Measurements from ENCODE around the gene GNAI1. TPM values are rescaled to one million over a fixed set of nuclear protein-coding genes. Genes with fewer than 3 reads are reported as not detected.

The GNAI1 gene
- total RNA-seq, 1 donor from 2014 or later, result 50.6 TPM

DNA sequence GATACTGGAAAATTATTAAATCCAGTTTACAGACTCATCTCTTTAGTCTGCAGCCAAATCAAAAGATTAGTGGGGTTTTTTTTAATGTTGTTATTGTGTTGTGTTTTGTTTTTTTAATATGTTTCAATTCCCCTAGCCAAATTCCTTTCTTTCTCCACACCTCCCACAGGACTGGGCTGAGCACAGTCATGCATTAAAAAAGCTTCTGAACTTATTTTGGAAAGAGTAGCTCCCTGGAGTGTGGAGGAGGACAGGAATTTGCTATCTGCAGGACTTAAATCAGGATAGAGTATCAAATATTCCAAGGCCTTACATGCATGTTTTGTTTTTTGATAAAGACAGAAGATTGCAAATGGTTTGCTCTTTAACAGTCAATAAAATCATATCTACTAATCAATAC lies 90.7 kb downstream of the GNAI1 start:
- H3K9me3 ChIP-seq, result no peaks in the 10 kb centered on the region

DNA sequence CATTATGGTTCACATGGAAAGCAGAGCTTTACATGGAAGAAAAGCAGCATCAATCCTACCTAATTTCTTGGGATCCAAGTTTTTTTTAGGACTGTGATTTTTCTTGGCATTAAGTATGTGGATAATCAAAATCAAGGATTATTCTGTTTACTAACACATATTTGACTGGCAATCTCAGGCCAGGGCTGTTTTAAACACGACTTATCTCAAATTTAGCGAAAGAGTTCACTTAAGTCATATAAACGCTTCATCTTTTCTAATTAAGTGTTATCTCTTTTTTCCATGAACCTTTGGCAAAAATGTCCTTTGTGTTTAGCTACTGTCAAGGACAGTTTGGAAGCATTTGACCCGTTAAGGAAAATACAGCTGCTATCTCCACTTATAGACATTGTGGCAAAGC lies 92.0 kb downstream of the GNAI1 start:
- Histone ChIP-seq H3K4me1 (peaks cover 4% of the 10 kb centered on the region), H3K4me3 (no peak overlapping the region), H3K9me3 (no peaks in the 10 kb centered on the region), H3K36me3 (no peaks in the 10 kb centered on the region), H3K27ac (no peak overlapping the region), H3K27me3 (no peaks in the 10 kb centered on the region)
- intact Hi-C loops (cut with DNase I), result no loop called here
- TF ChIP-seq POLR2AphosphoS5 (IDR thresholded peaks at IDR 0.05; ENCODE audit: insufficient read depth in 1 of 2, low read depth in 1 of 2) (no peak), CTCF (IDR thresholded peaks at IDR 0.05) (no peak), POLR2A (IDR thresholded peaks at IDR 0.05) (no peak)
- DNase-seq (ENCODE audit: extremely low spot score in 2 of 2), result no peak

More for the DNA sequence above, 90.7 kb downstream of the GNAI1 start:
- Histone ChIP-seq H3K27me3 (no peaks in the 10 kb centered on the region), H3K4me1 (peaks cover 4% of the 10 kb centered on the region), H3K36me3 (no peaks in the 10 kb centered on the region), H3K27ac (no peak overlapping the region), H3K4me3 (no peak overlapping the region)
- intact Hi-C loops (cut with DNase I), result no loop called here
- TF ChIP-seq POLR2A (IDR thresholded peaks at IDR 0.05) (no peak), CTCF (IDR thresholded peaks at IDR 0.05) (no peak)
- no peak for DNase-seq (ENCODE audit: extremely low spot score in 2 of 2)

DNA sequence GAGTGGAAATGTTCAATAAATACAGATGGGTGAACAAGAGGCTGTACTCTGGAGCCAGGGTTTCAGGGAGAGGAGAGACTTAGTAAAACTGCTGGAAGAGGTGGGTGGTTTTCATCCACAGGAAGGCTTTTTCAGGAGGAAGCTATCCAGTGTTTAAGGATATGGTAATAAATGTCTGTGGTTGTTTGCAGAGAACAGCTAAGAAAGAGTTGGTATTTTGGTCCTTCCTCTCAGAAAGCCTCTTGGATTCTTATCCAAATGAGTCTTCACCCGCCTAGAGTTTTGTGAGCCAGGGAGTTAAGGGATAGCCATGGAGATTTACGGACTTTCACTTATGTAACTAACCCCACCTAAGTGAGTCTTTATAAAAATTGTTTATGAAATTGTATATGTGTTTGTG lies 95.7 kb downstream of the GNAI1 start:
- Histone ChIP-seq H3K27me3 (no peaks in the 10 kb centered on the region), H3K27ac (no peak overlapping the region), H3K36me3 (no peaks in the 10 kb centered on the region), H3K4me1 (peaks cover 1% of the 10 kb centered on the region), H3K4me3 (no peak overlapping the region), H3K9me3 (no peaks in the 10 kb centered on the region)
- intact Hi-C loops (cut with DNase I), result no loop called here
- no peak for DNase-seq (ENCODE audit: extremely low spot score in 2 of 2)
- TF ChIP-seq POLR2AphosphoS5 (IDR thresholded peaks at IDR 0.05; ENCODE audit: insufficient read depth in 1 of 2, low read depth in 1 of 2) (no peak), CTCF (IDR thresholded peaks at IDR 0.05) (no peak), POLR2A (IDR thresholded peaks at IDR 0.05) (no peak)

DNA sequence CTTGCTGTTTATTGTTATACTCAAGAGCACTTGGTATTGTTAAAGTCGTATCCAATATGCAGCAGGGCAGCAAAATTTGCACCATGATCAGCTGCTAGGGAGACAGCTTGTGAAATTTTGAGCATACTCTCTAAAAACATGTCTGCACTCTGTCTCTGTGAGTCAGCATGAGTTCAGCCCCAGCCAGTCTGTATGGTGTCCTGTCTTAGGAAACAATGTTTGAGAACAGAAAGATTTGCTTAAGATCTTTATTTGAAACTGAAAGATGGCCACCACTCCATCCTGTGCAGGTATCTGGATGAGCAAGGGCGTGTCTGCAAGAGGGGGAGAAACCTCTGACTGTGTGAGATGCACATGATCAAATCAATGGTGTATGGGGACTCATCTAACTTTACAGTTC lies 97.1 kb downstream of the GNAI1 start:
- Histone ChIP-seq H3K36me3 (no peaks in the 10 kb centered on the region), H3K27ac (no peak overlapping the region), H3K27me3 (no peaks in the 10 kb centered on the region), H3K4me3 (no peak overlapping the region), H3K4me1 (no peaks in the 10 kb centered on the region), H3K9me3 (no peaks in the 10 kb centered on the region)
- no peak for TF ChIP-seq CTCF (IDR thresholded peaks at IDR 0.05)
- no peak for TF ChIP-seq POLR2A (IDR thresholded peaks at IDR 0.05)
- no peak for TF ChIP-seq POLR2AphosphoS5 (IDR thresholded peaks at IDR 0.05; ENCODE audit: insufficient read depth in 1 of 2, low read depth in 1 of 2)
- intact Hi-C loops (cut with DNase I), result no loop called here
- no peak for DNase-seq (ENCODE audit: extremely low spot score in 2 of 2)

- intact Hi-C loops (cut with DNase I), result no loop called here
- no peak overlapping the region for H3K4me3 ChIP-seq
- no peaks in the 10 kb centered on the region for H3K27me3 ChIP-seq
- no peak for DNase-seq (ENCODE audit: extremely low spot score in 2 of 2)
- TF ChIP-seq CTCF (IDR thresholded peaks at IDR 0.05) (no peak), POLR2AphosphoS5 (IDR thresholded peaks at IDR 0.05; ENCODE audit: insufficient read depth in 1 of 2, low read depth in 1 of 2) (no peak), POLR2A (IDR thresholded peaks at IDR 0.05) (no peak)
- H3K4me1 ChIP-seq, result no peaks in the 10 kb centered on the region
- no peaks in the 10 kb centered on the region for H3K36me3 ChIP-seq
- no peaks in the 10 kb centered on the region for H3K9me3 ChIP-seq
- H3K27ac ChIP-seq, result no peak overlapping the region
These were observed 98.5 kb downstream of the GNAI1 start for GRCh38 chr7:80232979-80233724.

Data from vagina (tissue), 2 donors.